K562 (cell line): Measurements from ENCODE around the gene UTS2R. TPM values are rescaled to one million over a fixed set of nuclear protein-coding genes. Genes with fewer than 3 reads are reported as not detected.

Source experiments
- ATAC-seq: fragments of 200-7000 bp; cut with Tn5 transposase; 3 replicates; pipeline ENCODE4 v1.9.1; 2020; ENCODE audit warnings: moderate library complexity
- BruUV-seq: library from RNA; stranded (reverse); fragments of 400-500 nt; replicated peaks from 2 replicates; lab custom pipeline; 2021; lab: Mats Ljungman, UMichigan
- CTCF ChIA-PET: fragments of 300-600 bp; formaldehyde crosslinking; extraction: SDS; loops from one replicate; lab custom pipeline; 2021; ENCODE audit warnings: low intra/inter-chr PET ratio; lab: Yijun Ruan, JAX
- POLR2A ChIA-PET: fragments of 300-600, 350-650 bp; sonication (Branson Sonifier 250); formaldehyde crosslinking; extraction: SDS; loops from one replicate; lab custom pipeline; 2021; ENCODE audit warnings: antibody characterized with exemption, inconsistent platforms; lab: Yijun Ruan, JAX
- DNase-seq, 4 experiments: peaks; one replicate each; pipeline versions ENCODE4 v3.0.0 to v3.0.0-alpha.2; 2011 to 2018; ENCODE audit warnings: low spot score in 3 of 4, mixed read lengths in 3 of 4; ENCODE audit errors: extremely low read depth in 1 of 4
- FAIRE-seq: peaks from 2 replicates; lab custom pipeline; 2011; peaks lifted over from hg19 to GRCh38; lab: Jason Lieb, UNC
- H2AFZ ChIP-seq: 2 replicates; pipeline ENCODE4 v1.6.0; 2011; ENCODE audit warnings: low read depth, low read length, control low read depth, inconsistent platforms
- H3K27ac ChIP-seq: fragments of 200-600 bp; 3 replicates; pipeline ENCODE4 v1.8.0; 2011; ENCODE audit warnings: low read depth, mild to moderate bottlenecking, control low read depth, inconsistent platforms, low read length, moderate library complexity, mixed read lengths; ENCODE audit errors: extremely low read depth
- H3K27me3 ChIP-seq, 2 experiments: fragments of 300-600 bp in 1 of 2; 2 replicates in 1 of 2; 3 replicates in 1 of 2; pipeline versions ENCODE4 v1.6.0 to v1.8.0; 2011; ENCODE audit warnings: inconsistent platforms in 2 of 2, low read length in 2 of 2, mild to moderate bottlenecking in 1 of 2, mixed read lengths in 1 of 2, moderate library complexity in 1 of 2; ENCODE audit not compliant: control insufficient read depth in 2 of 2, insufficient read depth in 2 of 2
- H3K36me3 ChIP-seq: fragments of 300-600 bp; 3 replicates; pipeline ENCODE4 v1.8.0; 2011; ENCODE audit warnings: mild to moderate bottlenecking, low read length, inconsistent platforms; ENCODE audit not compliant: control insufficient read depth, insufficient read depth
- H3K4me1 ChIP-seq, 2 experiments: fragments of 200-600 bp in 1 of 2; replicated peaks in 1 of 2; 2 replicates in 1 of 2; 3 replicates in 1 of 2; pipeline versions ENCODE4 v1.5.1 to v1.8.0; 2011; ENCODE audit warnings: inconsistent platforms in 2 of 2, low read length in 2 of 2, mild to moderate bottlenecking in 1 of 2, mixed read lengths in 1 of 2, moderate library complexity in 1 of 2; ENCODE audit not compliant: control insufficient read depth in 2 of 2, insufficient read depth in 2 of 2
- H3K4me2 ChIP-seq: 2 replicates; pipeline ENCODE4 v1.6.1; 2011; ENCODE audit warnings: low read length, control low read depth, inconsistent platforms, mixed read lengths; ENCODE audit not compliant: insufficient read depth
- H3K4me3 ChIP-seq: fragments of 200-600 bp; sonication (generic), shearing (Covaris generic); 2 replicates; pipeline ENCODE4 v1.5.1; 2016; ENCODE audit warnings: control low read depth, inconsistent platforms
- H3K79me2 ChIP-seq: fragments of 200-600 bp; 3 replicates; pipeline ENCODE4 v1.8.0; 2011; ENCODE audit warnings: low read length, inconsistent platforms; ENCODE audit not compliant: control insufficient read depth, insufficient read depth
- H3K9ac ChIP-seq, 2 experiments: 2 replicates each; pipeline versions ENCODE4 v1.6.0 to v1.6.1; 2011; ENCODE audit warnings: low read depth in 2 of 2, low read length in 2 of 2, control low read depth in 1 of 2, inconsistent platforms in 1 of 2, mild to moderate bottlenecking in 1 of 2, mixed read lengths in 1 of 2; ENCODE audit not compliant: insufficient read depth in 1 of 2
- H3K9me1 ChIP-seq: one replicate; pipeline ENCODE4 v1.6.0; 2011; ENCODE audit warnings: inconsistent platforms, mild to moderate bottlenecking, low read length, moderate library complexity; ENCODE audit not compliant: control insufficient read depth, insufficient read depth
- H3K9me3 ChIP-seq: replicated peaks from 2 replicates; pipeline ENCODE4 v1.5.1; 2011; ENCODE audit warnings: low read depth, low read length, inconsistent platforms; ENCODE audit not compliant: control insufficient read depth, insufficient read depth
- H4K20me1 ChIP-seq: replicated peaks from 2 replicates; pipeline ENCODE4 v1.6.1; 2011; ENCODE audit warnings: low read length, inconsistent platforms, mixed read lengths; ENCODE audit not compliant: control insufficient read depth, insufficient read depth
- CHD2 ChIP-seq: IDR thresholded peaks from 2 replicates; pipeline ENCODE4 v1.6.1; 2011; ENCODE audit warnings: low read depth, low read length
- HDAC1 ChIP-seq, 2 experiments: fragments of 450-650 bp; IDR thresholded peaks; 2 replicates each; pipeline ENCODE4 v1.6.1; 2016 to 2017; ENCODE audit warnings: inconsistent platforms in 1 of 2, mild to moderate bottlenecking in 1 of 2, moderate library complexity in 1 of 2
- HNRNPUL1 ChIP-seq: fragments of 200-400 bp; formaldehyde crosslinking; IDR thresholded peaks from 2 replicates; pipeline ENCODE4 v1.6.1; 2017; ENCODE audit warnings: low read length
- JUN ChIP-seq, 2 experiments: sonication (generic) in 1 of 2; formaldehyde crosslinking in 1 of 2; IDR thresholded peaks; 2 replicates each; pipeline versions ENCODE4 v1.6.1 to v1.8.0; 2012 to 2022; ENCODE audit warnings: borderline replicate concordance in 2 of 2, mild to moderate bottlenecking in 2 of 2, improper control_type of control experiment in 1 of 2, low read depth in 1 of 2, low read length in 1 of 2, missing genetic modification reagents in 1 of 2
- LCOR ChIP-seq: sonication (generic); formaldehyde crosslinking; IDR thresholded peaks from 2 replicates; pipeline ENCODE4 v1.8.0; 2022; ENCODE audit warnings: mild to moderate bottlenecking, missing genetic modification reagents
- RBM14 ChIP-seq: fragments of 200-400 bp; formaldehyde crosslinking; IDR thresholded peaks from 2 replicates; pipeline ENCODE4 v1.6.1; 2018; ENCODE audit warnings: low read depth, mild to moderate bottlenecking, low read length, moderate library complexity, borderline replicate concordance; ENCODE audit not compliant: insufficient read depth
- RCOR1 ChIP-seq, 2 experiments: IDR thresholded peaks; 2 replicates each; pipeline ENCODE4 v1.6.1; 2012; ENCODE audit warnings: low read depth in 2 of 2, low read length in 2 of 2, borderline replicate concordance in 1 of 2, improper control_type of control experiment in 1 of 2
- WGBS: fragments of 100-300 bp; shearing (Covaris generic); methylation state at CpG from one replicate; pipeline ENCODE4 v1.1.6; 2016; ENCODE audit warnings: low coverage, mixed read lengths; ENCODE audit not compliant: insufficient coverage; ENCODE audit errors: missing lambda C conversion rate; 5-methylcytosine and 5-hydroxymethylcytosine counted together
- in situ Hi-C: fragments of 300-500 bp; cut with MboI; formaldehyde crosslinking; loops from 4 replicates; pipeline ENCODE4 v1.15.0; 2018; ENCODE audit warnings: inconsistent platforms, mixed read lengths
- intact Hi-C: fragments of 100-400 bp; cut with micrococcal nuclease; formaldehyde crosslinking; loops from 2 replicates; pipeline ENCODE4 v1.14.2; 2022
- polyA plus RNA-seq, 8 experiments: library from polyadenylated mRNA; depleted of rRNA in 4 of 8; stranded (reverse) in 5 of 8; unstranded in 3 of 8; fragments of >200 nt; fragmentation: Nextera tagmentation in 2 of 8; fragmentation: Illumina TruSeq in 1 of 8; extraction: Ambion mirVana in 2 of 8; extraction: Trizol in 1 of 8; gene quantifications; 2 replicates each; pipeline versions ENCODE4 v1.2.1 to v1.2.3, GENCODE V29; 2011 to 2014; ENCODE audit warnings: inconsistent platforms in 1 of 8, missing spikeins in 1 of 8
- total RNA-seq, 7 experiments: library from RNA; depleted of rRNA in 6 of 7; stranded (reverse); fragments of >200 nt in 6 of 7; fragmentation: Illumina TruSeq in 2 of 7; extraction: Trizol in 2 of 7; gene quantifications; 2 replicates each; pipeline versions ENCODE4 v1.2.1 to v1.2.3, GENCODE V29; 2011 to 2021; ENCODE audit warnings: low replicate concordance in 1 of 7
- TF ChIP-seq, protein P1 (sequence below): IDR thresholded peaks from 2 replicates; pipeline ENCODE4 v1.6.1; 2011; ENCODE audit not compliant: insufficient read length; ENCODE audit errors: extremely low read depth
- TF ChIP-seq, protein P2 (sequence below): fragments of 450-650 bp; IDR thresholded peaks from 2 replicates; pipeline ENCODE4 v1.6.1; 2018; ENCODE audit not compliant: partially characterized antibody

The UTS2R gene
- total and polyA plus RNA-seq, 9 of the 15 experiments (the other 6 are each of a cell fraction or from before 2014, with no cell fraction given): 0.22 TPM; not detected in 8

DNA sequence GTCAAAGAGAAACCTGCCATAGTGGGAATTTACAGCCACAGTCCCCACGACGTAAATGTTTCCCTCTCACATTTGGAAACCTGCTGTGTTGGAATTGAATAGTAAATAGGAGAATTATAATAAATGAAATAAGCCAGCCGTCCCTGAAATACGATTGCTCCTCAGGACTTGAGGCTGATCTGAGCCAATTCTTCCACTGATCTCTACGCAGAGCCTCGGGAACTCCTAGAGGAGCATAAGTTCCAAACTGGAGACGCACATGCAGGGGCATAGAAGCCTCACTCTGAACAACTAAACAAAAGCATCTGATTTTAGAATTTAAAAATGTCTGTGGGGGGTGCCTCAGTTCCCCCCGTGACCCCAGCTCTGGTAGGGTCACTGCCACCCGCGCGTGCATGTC, 22.7 kb upstream of the UTS2R start:
- no peak for ATAC-seq
- Histone ChIP-seq H3K9me1 (no peaks in the 10 kb centered on the region), H3K27me3 (no peaks in the 10 kb centered on the region), H3K9ac (peak overlapping the region in 1 of 2 experiments; percentile 75; a peak in 1 of 4 replicates), H3K27ac (no peak overlapping the region), H3K4me3 (no peak overlapping the region), H2AFZ (peak overlapping the region; percentile 49; the same call in 1 of the 2 replicates), H3K4me2 (no peak overlapping the region; the same call in 1 of the 2 replicates), H3K9me3 (no peaks in the 10 kb centered on the region)
- in situ Hi-C loops (no loop called here), intact Hi-C loops (loop anchor here (10.0 kb wide), 1 partner anchor 314 kb away; the partner anchor contains the start of genes DCXR and RAC3)
- POLR2A ChIA-PET: interaction anchor here (0.8 to 1.7 kb wide), 3 partner anchors 9 to 69 kb away, joined by 3 to 4 read pairs (median 4); partner anchors contain the start of gene HEXD
- CTCF ChIA-PET: no interaction called here
- no peak for DNase-seq
- BruUV-seq: no TSS peak
- no peak for FAIRE-seq
- WGBS: 49% methylated on average over 10 of the region's 11 CpGs
- TF ChIP-seq HNRNPUL1: no peak
- TF ChIP-seq, all 486 proteins: peak for 0
- H3K79me2 ChIP-seq: no peaks in the 10 kb centered on the region
- H4K20me1 ChIP-seq: no peaks in the 10 kb centered on the region
- H3K36me3 ChIP-seq: no peaks in the 10 kb centered on the region
- H3K4me1 ChIP-seq: peaks cover 39 to 78% of the 10 kb centered on the region in 2 experiments

DNA sequence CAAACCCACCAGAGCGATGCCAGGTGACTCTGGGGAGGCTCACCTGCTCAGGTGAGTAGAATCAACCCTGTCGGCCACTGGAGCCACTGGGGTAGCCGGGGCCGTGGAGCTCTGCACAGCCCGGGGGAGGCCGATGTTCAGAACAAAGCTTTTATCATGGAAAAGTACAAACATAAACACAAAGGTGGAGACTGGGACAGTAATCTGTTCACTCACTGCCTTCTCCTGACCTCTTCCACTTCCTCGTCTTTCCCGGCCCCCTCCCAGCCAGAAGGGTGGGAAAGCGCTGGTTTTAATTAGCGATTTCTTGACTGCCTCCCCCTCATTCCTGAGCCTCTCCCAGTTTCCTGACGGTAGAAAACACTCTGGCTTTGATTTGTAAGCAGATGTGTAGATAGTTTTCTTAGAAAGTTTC, 22.3 kb upstream of the UTS2R start:
- ATAC-seq (no peak), FAIRE-seq (no peak), DNase-seq (no peak)
- H3K9me1 ChIP-seq: no peaks in the 10 kb centered on the region
- H2AFZ ChIP-seq: peak overlapping the region; percentile 1; the same call in 1 of the 2 replicates
- H3K4me2 ChIP-seq: no peak overlapping the region; the same call in 1 of the 2 replicates
- 24% methylated on average over 10 of the region's 11 CpGs for WGBS
- H3K36me3 ChIP-seq: no peaks in the 10 kb centered on the region
- no TSS peak for BruUV-seq
- ChIA-PET CTCF (interaction anchor here (2.1 kb wide), 1 partner anchor 144 kb away, joined by 4 read pairs; no protein-coding TSS in a partner anchor), POLR2A (interaction anchor here (1.0 to 1.6 kb wide), 2 partner anchors 68 to 204 kb away, joined by 3 to 4 read pairs; partner anchors contain the start of gene HEXD)
- no peaks in the 10 kb centered on the region for H3K27me3 ChIP-seq
- no peak overlapping the region for H3K4me3 ChIP-seq
- H3K4me1 ChIP-seq: peaks cover 35 to 74% of the 10 kb centered on the region in 2 experiments
- H3K79me2 ChIP-seq: no peaks in the 10 kb centered on the region
- H3K27ac ChIP-seq: no peak overlapping the region
- intact Hi-C loops (loop anchor here (10.0 kb wide), 1 partner anchor 314 kb away; the partner anchor contains the start of genes DCXR and RAC3), in situ Hi-C loops (no loop called here)
- peak overlapping the region in 1 of 2 experiments; percentile 75; a peak in 1 of 4 replicates for H3K9ac ChIP-seq
- no peaks in the 10 kb centered on the region for H3K9me3 ChIP-seq
- no peaks in the 10 kb centered on the region for H4K20me1 ChIP-seq
- TF ChIP-seq JUN (IDR thresholded peaks at IDR 0.05; ENCODE audit: borderline replicate concordance, low read depth, low read length): no peak
- no peak for TF ChIP-seq JUN (CRISPR knock-in tag; IDR thresholded peaks at IDR 0.05; ENCODE audit: borderline replicate concordance)
- 0 out of 4 replicates have a peak, but pooled peaks of 1 of the 2 experiments have one; percentile 9 for TF ChIP-seq HDAC1 (IDR thresholded peaks at IDR 0.05)
- TF ChIP-seq, protein P1, sequence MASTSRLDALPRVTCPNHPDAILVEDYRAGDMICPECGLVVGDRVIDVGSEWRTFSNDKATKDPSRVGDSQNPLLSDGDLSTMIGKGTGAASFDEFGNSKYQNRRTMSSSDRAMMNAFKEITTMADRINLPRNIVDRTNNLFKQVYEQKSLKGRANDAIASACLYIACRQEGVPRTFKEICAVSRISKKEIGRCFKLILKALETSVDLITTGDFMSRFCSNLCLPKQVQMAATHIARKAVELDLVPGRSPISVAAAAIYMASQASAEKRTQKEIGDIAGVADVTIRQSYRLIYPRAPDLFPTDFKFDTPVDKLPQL: no peak
- no peak for TF ChIP-seq RBM14
- TF ChIP-seq, protein P2, sequence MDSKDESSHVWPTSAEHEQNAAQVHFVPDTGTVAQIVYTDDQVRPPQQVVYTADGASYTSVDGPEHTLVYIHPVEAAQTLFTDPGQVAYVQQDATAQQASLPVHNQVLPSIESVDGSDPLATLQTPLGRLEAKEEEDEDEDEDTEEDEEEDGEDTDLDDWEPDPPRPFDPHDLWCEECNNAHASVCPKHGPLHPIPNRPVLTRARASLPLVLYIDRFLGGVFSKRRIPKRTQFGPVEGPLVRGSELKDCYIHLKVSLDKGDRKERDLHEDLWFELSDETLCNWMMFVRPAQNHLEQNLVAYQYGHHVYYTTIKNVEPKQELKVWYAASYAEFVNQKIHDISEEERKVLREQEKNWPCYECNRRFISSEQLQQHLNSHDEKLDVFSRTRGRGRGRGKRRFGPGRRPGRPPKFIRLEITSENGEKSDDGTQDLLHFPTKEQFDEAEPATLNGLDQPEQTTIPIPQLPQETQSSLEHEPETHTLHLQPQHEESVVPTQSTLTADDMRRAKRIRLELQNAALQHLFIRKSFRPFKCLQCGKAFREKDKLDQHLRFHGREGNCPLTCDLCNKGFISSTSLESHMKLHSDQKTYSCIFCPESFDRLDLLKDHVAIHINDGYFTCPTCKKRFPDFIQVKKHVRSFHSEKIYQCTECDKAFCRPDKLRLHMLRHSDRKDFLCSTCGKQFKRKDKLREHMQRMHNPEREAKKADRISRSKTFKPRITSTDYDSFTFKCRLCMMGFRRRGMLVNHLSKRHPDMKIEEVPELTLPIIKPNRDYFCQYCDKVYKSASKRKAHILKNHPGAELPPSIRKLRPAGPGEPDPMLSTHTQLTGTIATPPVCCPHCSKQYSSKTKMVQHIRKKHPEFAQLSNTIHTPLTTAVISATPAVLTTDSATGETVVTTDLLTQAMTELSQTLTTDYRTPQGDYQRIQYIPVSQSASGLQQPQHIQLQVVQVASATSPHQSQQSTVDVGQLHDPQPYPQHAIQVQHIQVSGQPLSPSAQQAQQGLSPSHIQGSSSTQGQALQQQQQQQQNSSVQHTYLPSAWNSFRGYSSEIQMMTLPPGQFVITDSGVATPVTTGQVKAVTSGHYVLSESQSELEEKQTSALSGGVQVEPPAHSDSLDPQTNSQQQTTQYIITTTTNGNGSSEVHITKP: peak; percentile 35
- peak in 1 of 2 experiments; percentile 33; a peak in 1 of 4 replicates for TF ChIP-seq RCOR1 (IDR thresholded peaks at IDR 0.05; ENCODE audit: borderline replicate concordance in 1 of 2, low read depth in 2 of 2, low read length in 2 of 2)
- no peak for TF ChIP-seq CHD2
- no peak for TF ChIP-seq LCOR (CRISPR knock-in tag)
